MCF 10A (cell line): Measurements from ENCODE around the gene AMZ1. TPM values are rescaled to one million over a fixed set of nuclear protein-coding genes. Genes with fewer than 3 reads are reported as not detected.

Experiments used
- BruUV-seq: library from RNA; stranded (reverse); fragments of 400-500 nt; replicated peaks from 2 replicates; lab custom pipeline; 2021; lab: Mats Ljungman, UMichigan
- CTCF ChIA-PET: fragments of 300-600 bp; sonication (Branson Sonifier 250); formaldehyde crosslinking; extraction: SDS; loops from one replicate; lab custom pipeline; 2021; ENCODE audit warnings: antibody characterized with exemption, inconsistent platforms; lab: Yijun Ruan, JAX
- POLR2A ChIA-PET: fragments of 300-600, 350-650 bp; sonication (Branson Sonifier 250); formaldehyde crosslinking; extraction: SDS; loops from one replicate; lab custom pipeline; 2020; ENCODE audit warnings: antibody characterized with exemption, inconsistent platforms; lab: Yijun Ruan, JAX
- DNase-seq: peaks from one replicate; pipeline ENCODE4 v3.0.0-alpha.2; 2018; ENCODE audit not compliant: unreplicated experiment
- H3K27ac Mint-ChIP-seq: one replicate; pipeline ENCODE4 v1.8.0; 2022; ENCODE audit warnings: mild to moderate bottlenecking, low read depth, mixed read lengths; ENCODE audit not compliant: unreplicated experiment
- H3K27me3 Mint-ChIP-seq: one replicate; pipeline ENCODE4 v1.8.0; 2022; ENCODE audit warnings: mixed read lengths; ENCODE audit not compliant: insufficient read depth, unreplicated experiment
- H3K36me3 Mint-ChIP-seq: one replicate; pipeline ENCODE4 v1.8.0; 2022; ENCODE audit warnings: mild to moderate bottlenecking, moderate library complexity, mixed read lengths; ENCODE audit not compliant: insufficient read depth, unreplicated experiment
- H3K4me1 Mint-ChIP-seq: one replicate; pipeline ENCODE4 v1.8.0; 2022; ENCODE audit warnings: mixed read lengths; ENCODE audit not compliant: insufficient read depth, unreplicated experiment
- H3K4me3 Mint-ChIP-seq: one replicate; pipeline ENCODE4 v1.8.0; 2022; ENCODE audit warnings: mild to moderate bottlenecking, moderate library complexity, mixed read lengths; ENCODE audit not compliant: unreplicated experiment
- H3K9me3 Mint-ChIP-seq: one replicate; pipeline ENCODE4 v1.8.0; 2022; ENCODE audit warnings: mixed read lengths; ENCODE audit not compliant: unreplicated experiment
- CTCF ChIP-seq: fragments of 200-600 bp; IDR thresholded peaks from one replicate; pipeline ENCODE4 v1.8.0; 2022; ENCODE audit warnings: antibody characterized with exemption, mild to moderate bottlenecking; ENCODE audit not compliant: unreplicated experiment
- intact Hi-C: fragments of 100-400 bp; cut with micrococcal nuclease; formaldehyde crosslinking; loops from 2 replicates; pipeline ENCODE4 v1.14.1; 2022
- total RNA-seq: library from RNA; stranded (reverse); gene quantifications from 2 replicates; pipeline ENCODE4 v1.2.3, GENCODE V29; 2022

AMZ1 gene
- total RNA-seq, 1 experiment from 2014 or later: not detected

GRCh38 chr7:2663121-2663886 is 24.7 kb upstream of the AMZ1 start:
- ChIA-PET POLR2A (no interaction called here), CTCF (interaction anchor here (0.6 to 0.7 kb wide), 3 partner anchors 26 to 211 kb away, joined by 3 to 4 read pairs (median 3); no protein-coding TSS in a partner anchor)
- DNase-seq: no peak
- no peak for TF ChIP-seq CTCF
- BruUV-seq: TSS peak; percentile 36
- Mint-ChIP-seq H3K4me3 (no peak overlapping the region), H3K9me3 (no peaks in the 10 kb centered on the region), H3K27ac (no peak overlapping the region), H3K27me3 (peaks cover 18% of the 10 kb centered on the region), H3K36me3 (peaks cover 5% of the 10 kb centered on the region), H3K4me1 (no peaks in the 10 kb centered on the region)
- intact Hi-C loops: no loop called here

DNA sequence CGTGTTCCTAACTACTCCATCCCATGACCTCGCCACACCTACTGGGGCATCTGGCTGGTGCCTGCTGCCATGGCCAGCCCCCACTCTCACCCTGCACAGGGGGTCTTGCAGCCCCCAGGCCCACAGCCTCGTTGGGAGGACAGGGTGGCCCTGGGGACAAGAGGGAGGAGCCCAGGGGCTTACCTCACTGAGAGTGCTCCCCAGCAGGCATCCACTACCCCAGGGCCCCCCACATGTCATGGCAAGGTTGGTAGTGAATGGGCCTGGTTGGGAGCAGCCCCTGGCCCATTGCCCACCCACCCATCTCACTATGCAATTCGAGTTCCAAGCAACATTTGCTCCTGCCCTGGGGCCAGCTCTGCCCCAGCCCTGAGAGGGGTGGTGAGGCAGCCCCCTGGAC is 24.0 kb upstream of the AMZ1 start:
- Mint-ChIP-seq H3K4me1 (no peaks in the 10 kb centered on the region), H3K4me3 (no peak overlapping the region), H3K27me3 (peaks cover 18% of the 10 kb centered on the region), H3K36me3 (no peaks in the 10 kb centered on the region), H3K9me3 (no peaks in the 10 kb centered on the region), H3K27ac (no peak overlapping the region)
- no peak for DNase-seq
- TF ChIP-seq CTCF: no peak
- ChIA-PET CTCF (no interaction called here), POLR2A (no interaction called here)
- intact Hi-C loops: no loop called here
- no TSS peak for BruUV-seq

GRCh38 chr7:2665359-2665791 is 22.6 kb upstream of the AMZ1 start:
- BruUV-seq: no TSS peak
- Mint-ChIP-seq H3K9me3 (no peaks in the 10 kb centered on the region), H3K27ac (no peak overlapping the region), H3K4me1 (no peaks in the 10 kb centered on the region), H3K36me3 (no peaks in the 10 kb centered on the region), H3K4me3 (no peak overlapping the region), H3K27me3 (peaks cover 27% of the 10 kb centered on the region)
- intact Hi-C loops: no loop called here
- ChIA-PET POLR2A (no interaction called here), CTCF (interaction anchor here (0.9 kb wide), 1 partner anchor 8 kb away, joined by 3 read pairs; no protein-coding TSS in a partner anchor)
- TF ChIP-seq CTCF: no peak
- no peak for DNase-seq

DNA sequence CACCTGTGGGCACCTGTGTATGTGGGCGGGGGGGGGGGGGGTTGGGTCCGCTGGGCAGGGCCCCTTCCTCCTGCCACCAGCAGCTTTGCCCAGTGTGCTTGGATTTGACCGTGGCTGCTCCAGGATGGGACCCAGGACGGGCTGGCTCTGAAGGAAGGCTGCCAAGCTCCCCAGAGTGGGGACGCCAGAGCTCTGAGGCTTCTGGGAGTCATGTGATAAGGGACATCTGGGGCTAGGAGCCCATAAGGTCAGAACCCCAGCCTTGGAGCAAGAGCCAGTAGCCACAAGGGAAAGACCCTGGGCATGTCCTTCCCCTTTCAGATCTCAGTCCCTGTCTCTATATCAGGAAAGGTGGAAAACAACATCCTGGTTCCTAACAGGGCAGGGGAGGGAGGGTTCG is 21.8 kb upstream of the AMZ1 start:
- H3K36me3 Mint-ChIP-seq: no peaks in the 10 kb centered on the region
- intact Hi-C loops: no loop called here
- no peak overlapping the region for H3K27ac Mint-ChIP-seq
- no peaks in the 10 kb centered on the region for H3K9me3 Mint-ChIP-seq
- DNase-seq: no peak
- ChIA-PET POLR2A (no interaction called here), CTCF (no interaction called here)
- H3K4me3 Mint-ChIP-seq: no peak overlapping the region
- TF ChIP-seq CTCF: no peak
- peaks cover 35% of the 10 kb centered on the region for H3K27me3 Mint-ChIP-seq
- BruUV-seq: no TSS peak
- no peaks in the 10 kb centered on the region for H3K4me1 Mint-ChIP-seq
